GM18873 (cell line): ENCODE results near the gene MRPL17.

Source experiments
- ATAC-seq: cut with Tn5 transposase; IDR thresholded peaks from one replicate; pipeline ENCODE4 v1.9.1; 2021; ENCODE audit warnings: mild to moderate bottlenecking, moderate library complexity, moderate number of reproducible peaks; ENCODE audit not compliant: unreplicated experiment, low FRiP score

MRPL17 gene

GRCh38 chr11:6634534-6634933 is 48.6 kb downstream of the MRPL17 start:
- no peak for ATAC-seq

GRCh38 chr11:6633422-6634408 is 49.4 kb downstream of the MRPL17 start:
- no peak for ATAC-seq

- ATAC-seq: no peak
Measured at GRCh38 chr11:6632116-6633073, 50.7 kb downstream of the MRPL17 start.

GRCh38 chr11:6631361-6631890 is 51.7 kb downstream of the MRPL17 start:
- no peak for ATAC-seq

- ATAC-seq: no peak
Measured at GRCh38 chr11:6630632-6631291, 52.4 kb downstream of the MRPL17 start.
